GM19025 (cell line): ENCODE measurements around the gene MAD1L1.

Experiments used
- ATAC-seq: cut with Tn5 transposase; IDR thresholded peaks from one replicate; pipeline ENCODE4 v1.9.1; 2021; ENCODE audit warnings: mild to moderate bottlenecking, low read depth, moderate library complexity; ENCODE audit not compliant: unreplicated experiment

Gene MAD1L1

DNA sequence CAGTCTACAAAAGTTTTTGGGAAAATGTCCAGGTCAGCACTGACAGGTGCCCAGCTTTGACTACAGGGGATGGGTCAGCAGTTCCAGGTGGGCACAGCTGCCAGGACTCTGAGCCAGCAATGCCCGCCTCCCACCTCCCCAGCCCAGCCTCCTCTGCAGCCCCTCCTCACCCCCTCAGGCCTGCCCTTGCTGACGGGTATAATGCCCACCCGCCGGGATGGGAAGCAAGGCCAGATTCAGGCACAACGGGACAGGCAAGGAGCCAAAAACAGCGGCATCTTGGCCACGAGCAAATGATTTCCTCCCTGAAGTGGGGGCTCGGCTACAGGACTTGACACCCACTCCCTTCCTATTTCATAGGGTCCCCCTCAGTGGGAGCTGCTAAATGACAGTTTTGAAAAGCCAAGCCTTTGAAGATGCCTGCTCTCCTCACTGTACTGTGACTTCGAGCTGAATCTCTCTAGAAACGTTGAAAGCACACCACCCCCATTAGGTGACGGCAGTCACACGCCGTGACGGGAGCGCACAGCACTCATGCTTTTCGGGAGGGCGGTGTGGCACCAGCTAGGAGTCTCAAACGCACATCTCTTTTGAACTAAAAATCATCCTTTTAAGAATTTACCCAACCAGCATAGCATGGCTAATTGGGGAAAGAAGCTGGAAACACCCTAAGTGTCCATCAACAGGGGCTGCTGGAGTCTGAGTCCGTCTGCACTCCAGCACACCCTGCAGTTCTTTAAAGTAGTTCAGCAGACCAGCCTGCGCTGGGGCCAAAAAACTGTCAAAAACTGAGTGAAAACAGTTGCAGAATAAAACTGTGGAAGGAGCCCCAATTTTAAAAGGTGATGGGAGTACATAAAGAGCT is 29.6 kb downstream of the MAD1L1 start:
- no peak for ATAC-seq

DNA sequence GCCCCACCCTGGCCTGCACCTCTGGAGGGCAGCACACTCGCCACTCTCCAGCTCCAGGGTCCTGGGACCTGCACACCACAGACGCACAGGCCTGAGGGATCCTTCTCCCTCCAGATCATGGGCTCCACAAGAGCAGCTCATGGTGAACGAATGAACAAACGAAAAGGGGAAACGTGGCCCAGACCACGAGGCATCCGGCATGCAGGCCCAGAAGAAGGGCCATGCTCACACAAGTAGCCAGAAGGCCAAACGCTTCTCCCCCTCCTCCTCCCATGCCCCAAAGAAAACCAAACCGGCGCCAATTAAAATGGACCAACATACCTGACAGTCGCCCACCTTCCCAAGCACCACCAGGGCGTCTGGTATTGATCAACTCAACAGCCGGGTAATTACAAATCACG is 30.4 kb downstream of the MAD1L1 start:
- ATAC-seq = no peak

DNA sequence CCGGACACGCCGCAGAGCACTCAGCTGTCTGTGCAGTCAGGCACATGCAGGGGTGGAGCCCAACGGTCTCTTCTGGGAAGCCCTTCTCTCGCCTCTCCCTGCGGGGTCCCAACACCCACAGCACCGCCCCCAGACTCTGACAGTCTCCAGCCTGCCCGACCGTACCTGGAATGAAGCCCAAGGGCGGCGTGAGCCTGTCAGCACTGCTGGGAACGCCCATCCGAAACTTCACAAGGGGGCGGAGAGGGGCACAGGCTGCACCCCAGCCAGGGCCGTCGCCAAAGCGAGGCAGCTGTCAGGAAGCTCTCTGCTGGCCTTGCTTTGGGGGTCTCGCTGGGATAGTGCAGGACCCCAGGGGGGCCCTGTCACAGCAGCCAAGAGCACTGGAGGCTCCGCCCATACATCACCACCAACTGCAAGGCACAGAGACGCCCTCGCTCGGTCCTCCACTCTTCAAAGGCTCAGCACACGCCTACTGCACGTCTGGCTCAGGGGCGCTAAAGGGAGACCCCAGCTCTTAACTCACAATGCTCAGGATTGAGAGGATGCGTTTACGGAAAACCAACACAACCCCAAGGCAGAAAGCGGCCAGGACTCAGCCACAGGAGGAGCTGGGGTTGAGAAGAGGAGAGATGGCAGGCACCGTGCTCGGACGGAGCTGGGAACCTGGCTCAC is 30.9 kb downstream of the MAD1L1 start:
- ATAC-seq = no peak

- ATAC-seq = no peak
Observed at GRCh38 chr7:2201128-2201527, 31.6 kb downstream of the MAD1L1 start.

- ATAC-seq = no peak
Observed at GRCh38 chr7:2200584-2200980, 32.2 kb downstream of the MAD1L1 start.

GRCh38 chr7:2199956-2200583 is 32.7 kb downstream of the MAD1L1 start:
- ATAC-seq = no peak

GRCh38 chr7:2199528-2199927 is 33.2 kb downstream of the MAD1L1 start:
- no peak for ATAC-seq

DNA sequence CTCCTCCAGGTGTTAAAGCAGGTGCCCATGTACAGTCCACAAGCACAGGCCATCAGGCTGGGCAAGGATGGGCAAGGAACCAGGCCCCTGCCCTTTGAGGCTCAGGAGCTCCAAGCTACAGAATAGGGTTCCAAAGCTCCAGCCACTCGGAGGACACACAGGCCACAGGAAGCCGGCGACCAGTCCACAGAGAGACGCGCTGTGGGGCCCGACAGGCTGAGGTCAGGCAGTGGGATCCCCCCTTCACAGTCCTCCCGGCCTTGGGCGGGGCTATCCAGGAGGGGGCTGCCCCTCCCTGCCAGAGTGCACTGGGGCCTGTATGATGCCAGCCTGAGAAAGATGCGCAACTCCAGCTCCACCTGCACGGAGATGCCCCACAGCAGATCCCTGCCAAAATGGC is 34.0 kb downstream of the MAD1L1 start:
- ATAC-seq = no peak

- no peak for ATAC-seq
Observed at GRCh38 chr7:2198206-2198605, 34.5 kb downstream of the MAD1L1 start.

GRCh38 chr7:2197436-2198155 is 35.1 kb downstream of the MAD1L1 start:
- no peak for ATAC-seq

DNA sequence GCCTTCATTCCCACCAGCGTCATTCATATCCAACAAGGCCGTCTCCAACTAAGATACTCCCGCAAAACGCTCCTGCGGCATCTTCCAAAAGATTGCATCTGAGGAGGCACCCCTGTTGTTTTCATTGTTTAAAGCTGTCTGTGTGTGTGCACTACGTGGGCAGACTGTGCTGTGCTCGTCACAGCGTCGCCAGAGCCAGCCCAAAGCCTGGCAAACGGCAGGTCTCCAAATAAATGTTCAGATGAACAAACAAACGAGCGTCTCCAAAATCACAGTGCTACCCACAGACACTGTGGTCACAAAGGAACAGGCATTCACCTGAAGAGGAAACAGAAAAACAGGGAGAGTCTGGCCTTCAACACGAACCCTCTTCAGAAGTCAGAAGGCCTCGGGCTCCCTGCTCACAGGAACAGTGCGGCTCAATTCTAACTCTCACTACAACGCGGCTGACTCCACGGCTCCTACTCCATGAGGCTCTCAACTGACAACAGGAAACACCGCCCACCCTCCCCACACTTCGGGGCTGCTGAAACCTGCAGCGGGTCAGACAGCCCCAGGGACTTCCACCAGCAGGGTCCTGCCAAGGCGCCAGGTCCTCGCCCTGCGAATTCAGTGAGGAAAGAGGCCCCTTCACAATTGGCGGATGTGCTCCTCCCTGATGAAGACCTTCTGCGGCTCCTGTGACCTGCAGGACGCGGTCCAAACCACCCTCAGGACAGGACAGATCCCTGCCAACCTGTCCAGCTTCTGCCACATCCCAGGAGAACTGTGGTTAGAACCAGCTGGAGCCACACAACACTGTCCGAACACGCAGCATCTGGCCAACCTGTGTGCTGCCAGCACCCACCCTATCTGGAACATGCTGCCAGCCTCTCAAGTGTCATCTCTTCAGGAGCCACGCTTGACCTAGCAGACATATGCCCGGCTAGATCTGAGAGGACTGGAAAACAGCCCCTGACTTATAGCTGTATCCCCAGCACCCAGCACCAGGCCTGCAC is 36.1 kb downstream of the MAD1L1 start:
- ATAC-seq = no peak

DNA sequence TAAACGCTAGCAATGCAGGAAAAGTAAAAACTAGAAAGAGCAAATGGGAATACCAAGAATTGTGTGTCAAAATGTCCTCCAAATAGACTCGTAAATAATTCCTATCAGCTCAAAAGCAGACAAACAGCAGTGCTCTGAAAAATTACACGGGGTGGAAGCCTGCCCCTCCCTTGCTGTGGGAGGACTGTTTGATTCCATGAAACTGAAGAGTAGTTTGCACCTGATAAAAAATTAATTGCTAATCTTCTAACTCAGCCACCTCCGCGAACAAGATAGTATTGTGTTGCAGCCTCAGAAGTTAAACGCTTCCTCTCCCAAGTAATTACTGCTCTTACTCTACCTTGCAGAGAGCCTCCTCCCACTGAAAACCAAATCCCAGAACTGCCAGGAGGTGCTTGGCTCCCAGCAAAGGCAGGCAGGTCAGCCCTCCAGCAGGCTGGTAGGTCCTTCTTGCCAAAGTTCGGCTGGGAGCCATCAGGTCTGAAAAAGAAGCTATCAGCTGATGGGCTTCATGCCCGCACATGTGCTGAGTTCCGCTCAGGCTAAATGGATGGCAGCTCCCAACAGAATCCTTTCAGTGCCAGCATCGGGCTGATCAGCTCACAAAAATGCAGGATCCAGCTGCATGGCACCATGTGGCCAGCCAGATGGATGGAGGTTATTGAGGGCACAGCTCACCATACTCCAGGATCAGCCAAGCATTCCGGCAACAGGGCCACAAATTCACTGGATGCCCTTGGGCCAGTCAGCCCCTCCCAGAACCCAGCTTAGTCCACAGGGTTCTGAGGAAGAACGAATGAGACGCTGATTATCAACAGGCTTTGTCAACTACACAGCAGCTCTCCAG is 37.1 kb downstream of the MAD1L1 start:
- ATAC-seq = no peak

- ATAC-seq = no peak
Observed at GRCh38 chr7:2193575-2194305, 39.0 kb downstream of the MAD1L1 start.

- no peak for ATAC-seq
Observed at GRCh38 chr7:2192831-2193534, 39.8 kb downstream of the MAD1L1 start.

DNA sequence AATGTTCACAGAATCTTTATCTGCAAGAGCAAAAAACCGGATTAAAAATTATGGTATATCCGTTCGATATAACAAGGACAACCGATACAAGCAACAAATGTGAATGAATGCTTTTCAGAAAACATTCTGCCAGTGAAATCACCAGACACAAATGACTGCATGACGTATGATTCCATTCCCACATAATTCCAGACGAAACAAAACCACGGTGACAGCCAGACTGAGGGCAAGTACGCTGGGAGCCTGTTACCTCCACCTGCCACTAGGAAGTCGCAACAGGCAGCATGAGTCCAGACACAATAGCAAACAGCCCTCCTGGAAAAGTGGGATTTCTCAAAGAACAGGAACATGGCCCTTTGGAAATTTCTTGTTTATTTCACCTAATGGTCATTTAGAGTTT is 41.7 kb downstream of the MAD1L1 start:
- ATAC-seq = no peak

- no peak for ATAC-seq
Observed at GRCh38 chr7:2190531-2190930, 42.2 kb downstream of the MAD1L1 start.

DNA sequence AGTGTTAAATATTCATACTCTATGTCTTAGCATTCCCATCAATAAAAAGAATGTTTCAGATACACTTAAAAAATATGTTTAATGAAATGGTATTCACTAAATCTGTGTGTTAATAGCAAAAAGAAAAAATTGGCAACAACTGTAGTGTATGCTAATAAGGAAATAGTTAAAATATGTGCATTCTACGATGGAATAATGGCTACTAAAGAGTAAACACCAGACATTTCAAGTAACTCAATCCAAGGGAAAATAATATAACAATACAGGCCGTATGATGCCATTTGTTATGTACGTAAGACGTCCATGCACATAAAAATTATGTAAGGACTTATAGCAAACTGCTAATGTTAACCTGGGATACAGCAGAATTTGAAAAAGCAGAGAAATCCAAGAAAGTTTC is 46.6 kb downstream of the MAD1L1 start:
- ATAC-seq = no peak

DNA sequence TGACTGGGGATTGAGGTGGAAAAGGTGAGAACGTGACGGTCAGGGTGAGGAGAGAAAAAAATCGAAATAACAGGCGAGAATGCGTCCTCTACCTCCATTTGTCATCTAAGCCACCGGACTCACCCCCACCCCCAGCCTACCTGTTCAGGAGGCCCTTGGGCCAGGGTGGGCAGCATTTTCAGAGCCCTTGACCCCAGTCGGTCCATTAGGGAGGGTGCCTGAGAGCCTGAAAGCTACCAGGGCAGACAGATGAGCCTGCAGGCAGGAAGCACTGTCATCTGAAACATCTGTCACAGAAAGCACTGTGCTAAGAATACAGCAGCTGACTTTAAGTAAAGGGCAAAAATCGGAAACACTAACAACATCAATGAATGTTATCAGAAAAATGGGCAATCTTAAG is 47.0 kb downstream of the MAD1L1 start:
- no peak for ATAC-seq
